ENCODE data around the gene NLGN1. TPM values are rescaled to one million over a fixed set of nuclear protein-coding genes. Genes with fewer than 3 reads are reported as not detected.

The NLGN1 gene
- total RNA-seq, 2 donors from 2014 or later, result 0.36 to 11.7 TPM

DNA sequence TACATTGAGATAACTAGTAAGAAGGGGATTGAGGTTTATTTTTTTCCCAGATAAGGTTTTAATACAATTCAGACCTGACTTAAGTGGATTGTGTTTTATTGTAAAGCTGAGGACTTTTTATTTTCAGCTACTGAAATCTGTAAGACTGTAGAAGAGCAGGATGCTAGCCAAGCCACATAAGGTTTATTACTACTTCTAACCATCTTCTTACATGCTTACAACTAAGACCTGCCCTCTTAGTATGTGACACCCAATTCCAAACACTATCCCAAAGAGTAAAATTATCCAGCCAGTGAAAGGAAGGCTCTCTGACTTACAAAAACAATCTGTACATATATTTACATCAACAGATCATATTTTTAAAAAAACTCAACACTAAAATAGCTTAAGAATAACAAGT lies 897.1 kb downstream of the NLGN1 start:
- H3K4me3 ChIP-seq, result no peak overlapping the region
- TF ChIP-seq, protein P1, sequence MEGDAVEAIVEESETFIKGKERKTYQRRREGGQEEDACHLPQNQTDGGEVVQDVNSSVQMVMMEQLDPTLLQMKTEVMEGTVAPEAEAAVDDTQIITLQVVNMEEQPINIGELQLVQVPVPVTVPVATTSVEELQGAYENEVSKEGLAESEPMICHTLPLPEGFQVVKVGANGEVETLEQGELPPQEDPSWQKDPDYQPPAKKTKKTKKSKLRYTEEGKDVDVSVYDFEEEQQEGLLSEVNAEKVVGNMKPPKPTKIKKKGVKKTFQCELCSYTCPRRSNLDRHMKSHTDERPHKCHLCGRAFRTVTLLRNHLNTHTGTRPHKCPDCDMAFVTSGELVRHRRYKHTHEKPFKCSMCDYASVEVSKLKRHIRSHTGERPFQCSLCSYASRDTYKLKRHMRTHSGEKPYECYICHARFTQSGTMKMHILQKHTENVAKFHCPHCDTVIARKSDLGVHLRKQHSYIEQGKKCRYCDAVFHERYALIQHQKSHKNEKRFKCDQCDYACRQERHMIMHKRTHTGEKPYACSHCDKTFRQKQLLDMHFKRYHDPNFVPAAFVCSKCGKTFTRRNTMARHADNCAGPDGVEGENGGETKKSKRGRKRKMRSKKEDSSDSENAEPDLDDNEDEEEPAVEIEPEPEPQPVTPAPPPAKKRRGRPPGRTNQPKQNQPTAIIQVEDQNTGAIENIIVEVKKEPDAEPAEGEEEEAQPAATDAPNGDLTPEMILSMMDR (IDR thresholded peaks at IDR 0.05), result no peak
- TF ChIP-seq POLR2A (IDR thresholded peaks at IDR 0.05) (no peak), POLR2AphosphoS5 (IDR thresholded peaks at IDR 0.05) (no peak)
- peaks cover 2% of the 10 kb centered on the region for H3K4me1 ChIP-seq (replicated peaks)
- intact Hi-C loops (cut with DNase I), result no loop called here
- H3K36me3 ChIP-seq, result no peaks in the 10 kb centered on the region
- DNase-seq (ENCODE audit: low spot score), result no peak
- no peaks in the 10 kb centered on the region for H3K9me3 ChIP-seq
- no peaks in the 10 kb centered on the region for H3K27me3 ChIP-seq (replicated peaks; ENCODE audit: insufficient read depth)
- H3K27ac ChIP-seq, result no peak overlapping the region

DNA sequence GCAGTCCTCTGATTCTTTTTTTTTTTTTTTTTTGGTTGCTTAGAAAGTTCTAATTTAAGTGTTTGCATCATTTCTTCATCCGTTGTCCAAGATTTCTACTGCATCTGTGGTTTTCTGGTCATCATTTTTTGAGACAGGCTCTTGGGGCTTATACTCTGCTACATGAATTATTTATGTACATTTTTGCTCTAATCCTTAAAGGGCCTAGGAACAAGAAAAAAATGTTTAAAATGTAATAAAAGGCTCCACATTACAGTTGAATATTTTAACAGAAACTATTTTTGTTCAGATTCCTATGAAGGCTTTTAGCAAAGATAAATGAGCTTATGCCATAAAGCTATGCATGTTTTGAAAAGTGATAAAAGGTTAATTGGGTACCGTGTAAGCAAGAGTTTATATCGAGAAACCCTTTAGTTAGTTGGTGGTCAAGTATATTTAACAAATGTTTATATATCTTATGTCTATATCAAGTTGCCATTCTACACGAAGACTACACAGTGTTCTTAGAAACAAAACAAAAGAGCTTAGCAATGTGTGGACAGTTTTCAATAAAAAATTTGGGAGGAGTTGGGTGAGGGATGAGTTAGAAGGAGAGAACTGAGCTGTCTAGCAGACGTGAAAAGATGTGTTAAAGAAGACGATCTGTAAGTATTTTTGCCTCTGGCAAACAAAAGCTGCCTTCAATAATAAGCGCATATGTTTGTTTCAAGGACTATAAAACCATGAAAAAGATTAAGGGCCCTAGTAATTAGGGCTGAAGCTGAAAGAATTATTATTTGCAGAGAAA lies 898.0 kb downstream of the NLGN1 start:
- DNase-seq (ENCODE audit: low spot score), result no peak
- WGBS, result 30% methylated on average over 7 of the region's 7 CpGs

DNA sequence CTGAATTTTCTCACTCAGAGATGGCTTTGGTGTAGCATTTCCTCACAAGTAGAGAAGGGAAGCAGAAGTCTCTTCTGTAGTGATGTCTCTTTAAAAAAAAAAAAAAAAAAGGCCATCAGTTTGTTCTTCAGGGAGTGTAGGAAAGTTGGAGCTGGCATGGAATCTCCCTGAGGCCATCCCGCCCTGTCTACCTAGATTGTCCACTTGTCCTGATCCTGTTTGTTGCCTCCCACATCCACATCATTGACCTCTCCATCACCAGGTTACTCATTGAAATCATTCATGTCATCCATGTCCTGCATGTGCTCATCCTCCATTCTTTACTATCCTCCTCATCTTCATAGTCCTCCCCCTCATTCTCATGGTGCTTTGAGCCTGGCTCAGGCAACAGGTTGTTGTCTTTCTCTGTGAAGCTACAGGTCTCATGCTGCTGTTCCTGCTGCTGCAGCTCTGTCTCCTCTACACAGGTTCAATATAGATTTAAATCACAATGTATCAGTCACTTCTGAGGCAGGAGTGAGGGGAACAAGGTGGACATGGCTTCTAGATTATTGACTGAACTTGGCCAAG lies 905.3 kb downstream of the NLGN1 start:
- H3K36me3 ChIP-seq, result no peaks in the 10 kb centered on the region
- WGBS, result 89% methylated on average over 1 of the region's 1 CpG

More for the DNA sequence above, 898.0 kb downstream of the NLGN1 start:
- Histone ChIP-seq H3K9me3 (no peaks in the 10 kb centered on the region), H3K4me3 (no peak overlapping the region), H3K36me3 (no peaks in the 10 kb centered on the region), H3K27me3 (replicated peaks; ENCODE audit: insufficient read depth) (no peaks in the 10 kb centered on the region), H3K27ac (no peak overlapping the region), H3K4me1 (replicated peaks) (peaks cover 2% of the 10 kb centered on the region)
- TF ChIP-seq, protein P1 (IDR thresholded peaks at IDR 0.05), result no peak
- TF ChIP-seq POLR2AphosphoS5 (IDR thresholded peaks at IDR 0.05), result peak; percentile 47
- TF ChIP-seq POLR2A (IDR thresholded peaks at IDR 0.05), result no peak
- intact Hi-C loops (cut with DNase I), result no loop called here

DNA sequence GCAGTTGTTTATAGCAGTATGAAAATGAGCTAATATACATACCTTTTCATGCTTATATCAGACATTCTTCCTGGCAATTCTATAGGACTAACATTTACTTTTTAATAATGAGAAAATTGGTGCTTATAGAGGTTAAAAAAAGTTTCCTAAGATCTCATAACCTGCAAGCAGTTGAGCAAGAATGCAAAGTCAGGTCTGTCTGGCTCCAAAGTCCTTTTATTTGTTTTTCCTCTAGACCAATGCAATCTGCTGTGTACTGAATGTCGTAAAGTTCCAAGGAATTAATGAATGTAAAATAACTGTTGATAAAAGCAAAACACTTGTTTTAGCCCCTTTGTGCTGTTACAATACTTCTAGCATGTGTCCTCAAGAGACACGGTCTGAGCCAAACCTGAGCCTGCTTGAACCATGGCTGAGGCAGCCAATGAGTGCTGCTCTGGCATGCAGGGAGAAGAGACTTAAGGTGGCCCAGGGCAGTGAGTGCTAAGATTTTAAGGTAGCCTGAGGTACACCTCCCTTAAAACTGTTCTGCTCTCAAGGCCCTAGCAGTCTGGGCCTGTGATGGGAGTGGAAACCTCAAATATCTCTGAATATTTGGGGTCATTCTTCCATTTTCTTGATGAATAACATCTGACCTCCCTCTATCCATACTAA lies 906.5 kb downstream of the NLGN1 start:
- no peaks in the 10 kb centered on the region for H3K36me3 ChIP-seq
- H3K4me3 ChIP-seq, result no peak overlapping the region
- H3K27ac ChIP-seq, result no peak overlapping the region
- no peak for TF ChIP-seq POLR2AphosphoS5 (IDR thresholded peaks at IDR 0.05)
- TF ChIP-seq POLR2A (IDR thresholded peaks at IDR 0.05), result no peak
- TF ChIP-seq, protein P1 (IDR thresholded peaks at IDR 0.05), result no peak
- H3K9me3 ChIP-seq, result no peaks in the 10 kb centered on the region
- no peak for DNase-seq (ENCODE audit: low spot score)
- H3K4me1 ChIP-seq (replicated peaks), result no peaks in the 10 kb centered on the region
- intact Hi-C loops (cut with DNase I), result no loop called here
- H3K27me3 ChIP-seq (replicated peaks; ENCODE audit: insufficient read depth), result no peaks in the 10 kb centered on the region
- WGBS, result 21% methylated on average over 2 of the region's 2 CpGs

More for the DNA sequence above, 905.3 kb downstream of the NLGN1 start:
- Histone ChIP-seq H3K27me3 (replicated peaks; ENCODE audit: insufficient read depth) (no peaks in the 10 kb centered on the region), H3K9me3 (no peaks in the 10 kb centered on the region), H3K4me3 (no peak overlapping the region), H3K4me1 (replicated peaks) (no peaks in the 10 kb centered on the region), H3K27ac (no peak overlapping the region)
- intact Hi-C loops (cut with DNase I), result no loop called here
- DNase-seq (ENCODE audit: low spot score), result no peak
- TF ChIP-seq POLR2AphosphoS5 (IDR thresholded peaks at IDR 0.05) (no peak), POLR2A (IDR thresholded peaks at IDR 0.05) (no peak)
- TF ChIP-seq, protein P1 (IDR thresholded peaks at IDR 0.05), result no peak
